Measurements from ENCODE around the gene ZFYVE28.

DNA sequence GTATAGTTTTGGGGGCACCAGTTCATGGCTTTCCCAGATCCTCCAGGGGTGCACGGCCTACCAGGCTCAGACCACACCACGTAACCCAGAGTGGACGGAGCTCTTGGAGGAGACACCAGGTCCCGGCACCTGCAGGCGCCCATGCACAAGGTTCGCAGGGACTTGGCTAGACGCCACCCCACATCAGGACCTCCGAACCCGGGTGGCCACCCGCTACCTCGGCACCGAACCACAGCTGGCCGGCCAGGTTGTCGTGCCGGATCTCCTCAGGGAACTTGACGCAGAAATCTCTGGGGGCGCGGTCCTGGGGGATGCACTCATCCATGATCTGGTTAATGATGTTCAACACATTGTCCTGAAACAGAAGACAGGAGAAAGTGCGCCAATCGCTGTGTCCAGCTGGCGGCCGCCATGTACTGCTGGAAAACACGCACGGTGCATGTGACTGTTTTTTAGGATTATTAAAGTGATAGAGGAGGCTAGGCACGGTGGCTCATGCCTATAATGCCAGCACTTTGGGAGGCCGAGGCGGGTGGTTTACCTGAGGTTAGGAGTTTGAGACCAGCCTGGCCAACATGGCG lies 77.1 kb downstream of the ZFYVE28 start:
- no peak for TF ChIP-seq EP300 (IDR thresholded peaks at IDR 0.05)
- no peak for TF ChIP-seq POLR2A (IDR thresholded peaks at IDR 0.05)

Measured in stomach (tissue), 4 donors.